ENCODE measurements around the gene UEVLD. TPM values are rescaled to one million over a fixed set of nuclear protein-coding genes. Genes with fewer than 3 reads are reported as not detected.

Gene UEVLD
- polyA plus RNA-seq, 2 of the 4 experiments (the other 2 are of a cell fraction): 34.7 to 41.2 TPM

DNA sequence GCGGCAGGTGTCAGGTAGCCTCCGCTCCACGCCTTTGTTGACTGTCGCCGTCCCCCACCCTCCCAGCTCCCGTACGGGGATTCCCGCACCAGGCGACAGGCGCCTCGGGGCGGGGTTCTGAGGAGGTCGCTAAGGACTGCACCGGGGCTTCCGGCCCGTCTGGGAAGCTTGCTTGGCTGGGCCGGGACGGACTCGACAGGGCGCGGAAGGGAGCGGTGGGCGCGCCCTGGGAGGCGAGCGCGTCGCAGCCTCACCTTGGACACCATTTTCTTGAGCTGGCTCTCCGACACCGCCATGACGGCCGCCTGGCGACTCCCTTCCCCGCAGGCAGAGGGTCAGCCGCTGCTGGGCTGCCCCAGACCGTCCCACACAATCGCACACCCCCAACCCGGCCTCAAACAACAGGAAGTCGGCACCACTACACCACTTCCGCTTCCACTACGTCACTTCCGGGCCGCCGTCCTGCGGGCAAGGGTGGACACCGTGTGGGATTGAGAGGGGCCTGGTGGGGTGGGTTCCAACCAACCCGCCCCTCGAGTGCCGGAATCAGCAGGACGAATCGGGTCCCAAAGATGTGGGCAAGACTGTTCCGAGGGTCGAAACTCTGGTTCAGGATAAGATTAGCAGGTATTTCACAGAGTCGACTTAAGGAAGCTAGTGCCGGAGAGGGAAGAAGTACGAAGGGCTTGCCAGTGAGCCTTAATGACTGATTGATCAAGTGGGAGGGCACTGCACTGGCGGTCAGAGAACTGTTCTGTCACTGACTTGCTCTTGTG lies 61.8 kb downstream of the UEVLD start, which contains the start of gene TSG101:
Gene TSG101, minus strand, starts transcription at position 422 of the 776 bp plus-strand sequence. Its CDS starts 126 bp downstream, at position 296.
- peak within 1 kb of the TSS; percentile 92 to 96 for H3K27ac ChIP-seq
- ChIA-PET CTCF (interaction anchor here (1.0 to 2.1 kb wide), 8 partner anchors 8 to 411 kb away, joined by 3 to 7 read pairs (median 4); no protein-coding TSS in a partner anchor), POLR2A (interaction anchor here (0.5 to 1.9 kb wide), 24 partner anchors 9 to 422 kb away, joined by 3 to 14 read pairs (median 4); partner anchors contain the start of genes GTF2H1, LDHA, SPTY2D1 and UEVLD)
- peak within 1 kb of the TSS; percentile 88 for H3K4me2 ChIP-seq
- peak within 1 kb of the TSS; percentile 81 for H3K4me3 ChIP-seq
- DNase-seq (ENCODE audit: low read depth in 1 of 2, low spot score in 1 of 2): peak; percentile 93 to 97
- no peaks in the 10 kb centered on the region for H3K9me3 ChIP-seq
- peaks cover 46% of the 10 kb centered on the region for H3K4me1 ChIP-seq
- peak; percentile 97 to 98 for ATAC-seq
- WGBS (ENCODE audit: missing lambda C conversion rate): 2% methylated on average over 34 of the region's 57 CpGs
- no peak for FAIRE-seq
- TF ChIP-seq POLR2A (IDR thresholded peaks at IDR 0.05; ENCODE audit: low read length): peak; percentile 91
- TF ChIP-seq EP300 (IDR thresholded peaks at IDR 0.05): 0 out of 5 replicates have a peak, but pooled peaks of 1 of the 2 experiments have one; percentile 9
- TF ChIP-seq BHLHE40 (IDR thresholded peaks at IDR 0.05; ENCODE audit: low read depth, low read length): no peak
- TF ChIP-seq TFCP2L1 (CRISPR knock-in tag; IDR thresholded peaks at IDR 0.05): peak; percentile 75; the same call in 1 of the 2 replicates
- no peak for TF ChIP-seq NFE2L2 (conservative IDR thresholded peaks at IDR 0.05; ENCODE audit: low read length)
- TF ChIP-seq, protein P1, sequence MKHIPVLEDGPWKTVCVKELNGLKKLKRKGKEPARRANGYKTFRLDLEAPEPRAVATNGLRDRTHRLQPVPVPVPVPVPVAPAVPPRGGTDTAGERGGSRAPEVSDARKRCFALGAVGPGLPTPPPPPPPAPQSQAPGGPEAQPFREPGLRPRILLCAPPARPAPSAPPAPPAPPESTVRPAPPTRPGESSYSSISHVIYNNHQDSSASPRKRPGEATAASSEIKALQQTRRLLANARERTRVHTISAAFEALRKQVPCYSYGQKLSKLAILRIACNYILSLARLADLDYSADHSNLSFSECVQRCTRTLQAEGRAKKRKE (CRISPR knock-in tag; IDR thresholded peaks at IDR 0.05; ENCODE audit: low read depth): no peak
- TF ChIP-seq RFX5 (IDR thresholded peaks at IDR 0.05): no peak
- TF ChIP-seq GATA3 (IDR thresholded peaks at IDR 0.05; ENCODE audit: borderline replicate concordance): peak; percentile 44; the same call in 1 of the 2 replicates
- TF ChIP-seq SREBF2 (IDR thresholded peaks at IDR 0.05): no peak
- no peak for TF ChIP-seq KDM1A (IDR thresholded peaks at IDR 0.05; ENCODE audit: low read depth)
- TF ChIP-seq RARB (CRISPR knock-in tag; IDR thresholded peaks at IDR 0.05): no peak
- TF ChIP-seq HOXB13 (CRISPR knock-in tag; IDR thresholded peaks at IDR 0.05; ENCODE audit: low read depth): no peak
- no peak for TF ChIP-seq HOXA7 (CRISPR knock-in tag; IDR thresholded peaks at IDR 0.05)
- 0 out of 2 replicates have a peak, but pooled peaks have one; percentile 37 for TF ChIP-seq KDM5A (IDR thresholded peaks at IDR 0.05)
- TF ChIP-seq MAFK (IDR thresholded peaks at IDR 0.05; ENCODE audit: partially characterized antibody): no peak
- no peak for TF ChIP-seq POLR2AphosphoS2 (conservative IDR thresholded peaks at IDR 0.05; ENCODE audit: low read length)
- TF ChIP-seq SMC3 (IDR thresholded peaks at IDR 0.05): peak; percentile 23; the same call in 1 of the 3 replicates
- TF ChIP-seq CHD2 (IDR thresholded peaks at IDR 0.05; ENCODE audit: low read length, partially characterized antibody): no peak
- TF ChIP-seq, protein P2, sequence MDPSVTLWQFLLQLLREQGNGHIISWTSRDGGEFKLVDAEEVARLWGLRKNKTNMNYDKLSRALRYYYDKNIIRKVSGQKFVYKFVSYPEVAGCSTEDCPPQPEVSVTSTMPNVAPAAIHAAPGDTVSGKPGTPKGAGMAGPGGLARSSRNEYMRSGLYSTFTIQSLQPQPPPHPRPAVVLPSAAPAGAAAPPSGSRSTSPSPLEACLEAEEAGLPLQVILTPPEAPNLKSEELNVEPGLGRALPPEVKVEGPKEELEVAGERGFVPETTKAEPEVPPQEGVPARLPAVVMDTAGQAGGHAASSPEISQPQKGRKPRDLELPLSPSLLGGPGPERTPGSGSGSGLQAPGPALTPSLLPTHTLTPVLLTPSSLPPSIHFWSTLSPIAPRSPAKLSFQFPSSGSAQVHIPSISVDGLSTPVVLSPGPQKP (IDR thresholded peaks at IDR 0.05; ENCODE audit: low read depth, low read length): peak; percentile 66; the same call in 1 of the 2 replicates
- TF ChIP-seq ZC3H11A (IDR thresholded peaks at IDR 0.05): no peak
- no peak for TF ChIP-seq EHF (CRISPR knock-in tag; IDR thresholded peaks at IDR 0.05)
- no peak for TF ChIP-seq FOSL2 (IDR thresholded peaks at IDR 0.05)
- no peak for TF ChIP-seq FOSL2 (CRISPR knock-in tag; IDR thresholded peaks at IDR 0.05)
- TF ChIP-seq, protein P3, sequence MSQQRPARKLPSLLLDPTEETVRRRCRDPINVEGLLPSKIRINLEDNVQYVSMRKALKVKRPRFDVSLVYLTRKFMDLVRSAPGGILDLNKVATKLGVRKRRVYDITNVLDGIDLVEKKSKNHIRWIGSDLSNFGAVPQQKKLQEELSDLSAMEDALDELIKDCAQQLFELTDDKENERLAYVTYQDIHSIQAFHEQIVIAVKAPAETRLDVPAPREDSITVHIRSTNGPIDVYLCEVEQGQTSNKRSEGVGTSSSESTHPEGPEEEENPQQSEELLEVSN (IDR thresholded peaks at IDR 0.05; ENCODE audit: borderline replicate concordance, low read depth): no peak
- peak; percentile 97 for TF ChIP-seq PHF8 (IDR thresholded peaks at IDR 0.05; ENCODE audit: borderline replicate concordance, low read depth)
- peak; percentile 35; the same call in 1 of the 2 replicates for TF ChIP-seq MYC (IDR thresholded peaks at IDR 0.05; ENCODE audit: borderline replicate concordance, low read length)
- TF ChIP-seq, protein P4, sequence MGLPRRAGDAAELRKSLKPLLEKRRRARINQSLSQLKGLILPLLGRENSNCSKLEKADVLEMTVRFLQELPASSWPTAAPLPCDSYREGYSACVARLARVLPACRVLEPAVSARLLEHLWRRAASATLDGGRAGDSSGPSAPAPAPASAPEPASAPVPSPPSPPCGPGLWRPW (IDR thresholded peaks at IDR 0.05): no peak
- TF ChIP-seq CHD4 (IDR thresholded peaks at IDR 0.05; ENCODE audit: borderline replicate concordance): no peak
- TF ChIP-seq FOSB (CRISPR knock-in tag; IDR thresholded peaks at IDR 0.05): no peak
- TF ChIP-seq, protein P5, sequence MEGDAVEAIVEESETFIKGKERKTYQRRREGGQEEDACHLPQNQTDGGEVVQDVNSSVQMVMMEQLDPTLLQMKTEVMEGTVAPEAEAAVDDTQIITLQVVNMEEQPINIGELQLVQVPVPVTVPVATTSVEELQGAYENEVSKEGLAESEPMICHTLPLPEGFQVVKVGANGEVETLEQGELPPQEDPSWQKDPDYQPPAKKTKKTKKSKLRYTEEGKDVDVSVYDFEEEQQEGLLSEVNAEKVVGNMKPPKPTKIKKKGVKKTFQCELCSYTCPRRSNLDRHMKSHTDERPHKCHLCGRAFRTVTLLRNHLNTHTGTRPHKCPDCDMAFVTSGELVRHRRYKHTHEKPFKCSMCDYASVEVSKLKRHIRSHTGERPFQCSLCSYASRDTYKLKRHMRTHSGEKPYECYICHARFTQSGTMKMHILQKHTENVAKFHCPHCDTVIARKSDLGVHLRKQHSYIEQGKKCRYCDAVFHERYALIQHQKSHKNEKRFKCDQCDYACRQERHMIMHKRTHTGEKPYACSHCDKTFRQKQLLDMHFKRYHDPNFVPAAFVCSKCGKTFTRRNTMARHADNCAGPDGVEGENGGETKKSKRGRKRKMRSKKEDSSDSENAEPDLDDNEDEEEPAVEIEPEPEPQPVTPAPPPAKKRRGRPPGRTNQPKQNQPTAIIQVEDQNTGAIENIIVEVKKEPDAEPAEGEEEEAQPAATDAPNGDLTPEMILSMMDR (IDR thresholded peaks at IDR 0.05): no peak
- no peak for TF ChIP-seq RAD21 (conservative IDR thresholded peaks at IDR 0.05 in 1 of 2, IDR thresholded peaks at IDR 0.05 in 1 of 2)
- TF ChIP-seq, protein P6, sequence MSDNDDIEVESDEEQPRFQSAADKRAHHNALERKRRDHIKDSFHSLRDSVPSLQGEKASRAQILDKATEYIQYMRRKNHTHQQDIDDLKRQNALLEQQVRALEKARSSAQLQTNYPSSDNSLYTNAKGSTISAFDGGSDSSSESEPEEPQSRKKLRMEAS (IDR thresholded peaks at IDR 0.05): peak; percentile 89
- TF ChIP-seq ZSCAN20 (CRISPR knock-in tag; IDR thresholded peaks at IDR 0.05): no peak
- no peak for TF ChIP-seq HOXB5 (CRISPR knock-in tag; IDR thresholded peaks at IDR 0.05)

Measured in A549 (cell line).